IMR-90 (cell line): ENCODE measurements around the gene SOX5. TPM values are rescaled to one million over a fixed set of nuclear protein-coding genes. Genes with fewer than 3 reads are reported as not detected.

ENCODE experiments used
- ATAC-seq: fragments of 200-7000 bp; cut with Tn5 transposase; 2 replicates; pipeline ENCODE4 v1.9.1; 2020; ENCODE audit warnings: low read depth, mild to moderate bottlenecking, moderate library complexity
- BruUV-seq: library from RNA; stranded (reverse); fragments of 400-500 nt; replicated peaks from 2 replicates; lab custom pipeline; 2021; lab: Mats Ljungman, UMichigan
- CTCF ChIA-PET: fragments of 300-600 bp; formaldehyde crosslinking; extraction: SDS; loops from one replicate; lab custom pipeline; 2021; ENCODE audit warnings: antibody characterized with exemption; lab: Yijun Ruan, JAX
- POLR2A ChIA-PET: fragments of 300-600 bp; sonication (Branson Sonifier 250); formaldehyde crosslinking; loops from one replicate; lab custom pipeline; 2022; ENCODE audit warnings: antibody characterized with exemption; ENCODE audit not compliant: unreplicated experiment; lab: Charles Lee
- DNase-seq: peaks from one replicate; pipeline ENCODE4 v3.0.0; 2013
- H2AFZ ChIP-seq: replicated peaks from 2 replicates; pipeline ENCODE3; 2013; ENCODE audit warnings: low read length, mild to moderate bottlenecking; ENCODE audit not compliant: poor library complexity
- H2AK5ac ChIP-seq: 2 replicates; pipeline ENCODE4 v1.6.1; 2013; ENCODE audit warnings: low read depth, low read length, inconsistent platforms
- H2AK9ac ChIP-seq: replicated peaks from 2 replicates; pipeline ENCODE3; 2013; ENCODE audit warnings: mild to moderate bottlenecking, low read depth, low read length, moderate library complexity; ENCODE audit not compliant: poor library complexity
- H2BK120ac ChIP-seq: 2 replicates; pipeline ENCODE4 v1.6.1; 2013; ENCODE audit warnings: low read depth, low read length, inconsistent platforms
- H2BK15ac ChIP-seq: 3 replicates; pipeline ENCODE4 v1.6.1; 2013; ENCODE audit warnings: low read depth, low read length, inconsistent platforms
- H2BK20ac ChIP-seq: 2 replicates; pipeline ENCODE4 v1.6.1; 2013; ENCODE audit warnings: low read depth, mild to moderate bottlenecking, inconsistent platforms, low read length, moderate library complexity
- H2BK5ac ChIP-seq: 2 replicates; pipeline ENCODE4 v1.6.1; 2013; ENCODE audit warnings: mild to moderate bottlenecking, low read depth, low read length, inconsistent platforms; ENCODE audit not compliant: poor library complexity, severe bottlenecking
- H3K14ac ChIP-seq: replicated peaks from 2 replicates; pipeline ENCODE4 v1.6.1; 2013; ENCODE audit warnings: low read depth, low read length, inconsistent platforms
- H3K18ac ChIP-seq: 2 replicates; pipeline ENCODE4 v1.6.1; 2013; ENCODE audit warnings: low read depth, low read length, control low read depth
- H3K23ac ChIP-seq: 2 replicates; pipeline ENCODE4 v1.6.1; 2013; ENCODE audit warnings: low read depth, low read length, inconsistent platforms
- H3K27ac ChIP-seq: 2 replicates; pipeline ENCODE4 v1.5.1; 2013; ENCODE audit warnings: mild to moderate bottlenecking, control low read depth, low read length; ENCODE audit not compliant: insufficient read depth
- H3K27me3 ChIP-seq: 2 replicates; pipeline ENCODE4 v1.6.1; 2013; ENCODE audit warnings: low read length; ENCODE audit not compliant: control insufficient read depth, insufficient read depth
- H3K36me3 ChIP-seq: 2 replicates; pipeline ENCODE4 v1.6.1; 2013; ENCODE audit warnings: low read length, mixed read lengths; ENCODE audit not compliant: control insufficient read depth, insufficient read depth
- H3K4ac ChIP-seq: 2 replicates; pipeline ENCODE4 v1.6.1; 2013; ENCODE audit warnings: low read depth, low read length, inconsistent platforms
- H3K4me1 ChIP-seq: 2 replicates; pipeline ENCODE4 v1.6.1; 2013; ENCODE audit warnings: low read length, mixed read lengths; ENCODE audit not compliant: control insufficient read depth, insufficient read depth
- H3K4me2 ChIP-seq: 2 replicates; pipeline ENCODE4 v1.6.1; 2013; ENCODE audit warnings: low read depth, mild to moderate bottlenecking, control low read depth, low read length, moderate library complexity
- H3K4me3 ChIP-seq: 2 replicates; pipeline ENCODE4 v1.5.1; 2013; ENCODE audit warnings: low read depth, mild to moderate bottlenecking, control low read depth, low read length, moderate library complexity; ENCODE audit not compliant: insufficient read depth
- H3K56ac ChIP-seq: 2 replicates; pipeline ENCODE4 v1.6.1; 2013; ENCODE audit warnings: low read length, inconsistent platforms; ENCODE audit not compliant: insufficient read depth; ENCODE audit errors: extremely low read depth
- H3K79me1 ChIP-seq, 2 experiments: 2 replicates each; pipeline ENCODE4 v1.6.1; 2013; ENCODE audit warnings: low read length in 2 of 2, inconsistent platforms in 1 of 2, low read depth in 1 of 2
- H3K9ac ChIP-seq: 2 replicates; pipeline ENCODE4 v1.6.1; 2013; ENCODE audit warnings: low read depth, low read length, control low read depth
- H3K9me1 ChIP-seq: 2 replicates; pipeline ENCODE4 v1.6.1; 2013; ENCODE audit warnings: low read length, inconsistent platforms; ENCODE audit not compliant: insufficient read depth
- H3K9me3 ChIP-seq: 2 replicates; pipeline ENCODE4 v1.6.1; 2013; ENCODE audit warnings: low read length; ENCODE audit not compliant: control insufficient read depth, insufficient read depth
- H4K20me1 ChIP-seq: 2 replicates; pipeline ENCODE4 v1.6.1; 2013; ENCODE audit warnings: low read length, inconsistent platforms; ENCODE audit not compliant: insufficient read depth
- H4K5ac ChIP-seq: 2 replicates; pipeline ENCODE4 v1.6.1; 2013; ENCODE audit warnings: mild to moderate bottlenecking, low read depth, low read length, control low read depth
- H4K8ac ChIP-seq, 2 experiments: 2 replicates each; pipeline ENCODE4 v1.6.1; 2013; ENCODE audit warnings: low read depth in 2 of 2, low read length in 2 of 2, control low read depth in 1 of 2, inconsistent platforms in 1 of 2
- H4K91ac ChIP-seq: 2 replicates; pipeline ENCODE4 v1.6.1; 2013; ENCODE audit warnings: low read depth, low read length, inconsistent platforms; ENCODE audit not compliant: insufficient read depth
- CEBPB ChIP-seq: IDR thresholded peaks from 2 replicates; pipeline ENCODE4 v1.6.1; 2012; ENCODE audit warnings: low read depth, low read length, improper control_type of control experiment
- WGBS, 2 experiments: methylation state at CpG; one replicate each; pipeline versions ENCODE4 v1.1.5 to v1.1.7; 2013; ENCODE audit warnings: missing lambda C conversion rate in 2 of 2; ENCODE audit not compliant: insufficient read length in 1 of 2; ENCODE audit errors: extremely low coverage in 2 of 2; 5-methylcytosine and 5-hydroxymethylcytosine counted together
- dilution Hi-C: fragments of 300-500 bp; cut with HindIII; formaldehyde crosslinking; loops from one replicate; pipeline ENCODE4 v1.14.3; 2018; ENCODE audit warnings: low sequenced_read_pairs; ENCODE audit not compliant: unreplicated experiment
- in situ Hi-C: fragments of 300-500 bp; cut with MboI; formaldehyde crosslinking; loops from 3 replicates; pipeline ENCODE4 v1.14.3; 2019; ENCODE audit warnings: low sequenced_read_pairs, inconsistent platforms, mixed read lengths
- intact Hi-C: fragments of 100-400 bp; cut with micrococcal nuclease; formaldehyde crosslinking; loops from 2 replicates; pipeline ENCODE4 v1.10.0; 2022
- polyA plus RNA-seq, 3 experiments: library from polyadenylated mRNA; depleted of rRNA; stranded (reverse); fragments of >200 nt; gene quantifications; 2 replicates each; pipeline ENCODE4 v1.2.3, GENCODE V29; 2012; ENCODE audit warnings: low replicate concordance in 1 of 3
- total RNA-seq: library from RNA; depleted of rRNA; stranded (reverse); fragments of >200 nt; gene quantifications from 2 replicates; pipeline ENCODE4 v1.2.3, GENCODE V29; 2012
- TF ChIP-seq, protein P1 (sequence below): conservative IDR thresholded peaks from 2 replicates; pipeline ENCODE4 v1.5.1; 2012; ENCODE audit warnings: mild to moderate bottlenecking, low read depth, low read length, improper control_type of control experiment

SOX5 gene
- total and polyA plus RNA-seq, 2 of the 4 experiments (the other 2 are of a cell fraction) = 1.1 to 13.1 TPM

GRCh38 chr12:23980826-23981225, 31.4 kb upstream of the SOX5 start:
- Histone ChIP-seq H2BK20ac (no peak overlapping the region), H3K79me1 (no peaks in the 10 kb centered on the region), H2AFZ (no peak overlapping the region), H4K20me1 (no peaks in the 10 kb centered on the region), H3K4me2 (no peak overlapping the region), H3K23ac (no peak overlapping the region), H2AK9ac (no peak overlapping the region), H3K4me3 (no peak overlapping the region), H3K9me3 (no peaks in the 10 kb centered on the region), H3K27ac (no peak overlapping the region), H4K8ac (no peak overlapping the region), H3K4ac (no peak overlapping the region), H2BK5ac (no peak overlapping the region), H3K4me1 (no peaks in the 10 kb centered on the region), H3K18ac (no peak overlapping the region), H3K9ac (no peak overlapping the region), H3K36me3 (no peaks in the 10 kb centered on the region), H3K14ac (no peak overlapping the region), H3K27me3 (no peaks in the 10 kb centered on the region), H3K9me1 (no peaks in the 10 kb centered on the region), H2BK120ac (no peak overlapping the region), H4K5ac (no peak overlapping the region), H4K91ac (no peak overlapping the region), H2AK5ac (no peak overlapping the region), H2BK15ac (no peak overlapping the region), H3K56ac (no peak overlapping the region)
- in situ Hi-C loops (no loop called here), intact Hi-C loops (no loop called here), dilution Hi-C loops (no loop called here)
- no peak for ATAC-seq
- POLR2A ChIA-PET = no interaction called here
- WGBS, 2 experiments = 100% methylated on average over 1 of the region's 3 CpGs; no CpG with 5 or more reads in 1 of the 2 experiments
- CTCF ChIA-PET = no interaction called here
- no peak for TF ChIP-seq CEBPB
- TF ChIP-seq, protein P1, sequence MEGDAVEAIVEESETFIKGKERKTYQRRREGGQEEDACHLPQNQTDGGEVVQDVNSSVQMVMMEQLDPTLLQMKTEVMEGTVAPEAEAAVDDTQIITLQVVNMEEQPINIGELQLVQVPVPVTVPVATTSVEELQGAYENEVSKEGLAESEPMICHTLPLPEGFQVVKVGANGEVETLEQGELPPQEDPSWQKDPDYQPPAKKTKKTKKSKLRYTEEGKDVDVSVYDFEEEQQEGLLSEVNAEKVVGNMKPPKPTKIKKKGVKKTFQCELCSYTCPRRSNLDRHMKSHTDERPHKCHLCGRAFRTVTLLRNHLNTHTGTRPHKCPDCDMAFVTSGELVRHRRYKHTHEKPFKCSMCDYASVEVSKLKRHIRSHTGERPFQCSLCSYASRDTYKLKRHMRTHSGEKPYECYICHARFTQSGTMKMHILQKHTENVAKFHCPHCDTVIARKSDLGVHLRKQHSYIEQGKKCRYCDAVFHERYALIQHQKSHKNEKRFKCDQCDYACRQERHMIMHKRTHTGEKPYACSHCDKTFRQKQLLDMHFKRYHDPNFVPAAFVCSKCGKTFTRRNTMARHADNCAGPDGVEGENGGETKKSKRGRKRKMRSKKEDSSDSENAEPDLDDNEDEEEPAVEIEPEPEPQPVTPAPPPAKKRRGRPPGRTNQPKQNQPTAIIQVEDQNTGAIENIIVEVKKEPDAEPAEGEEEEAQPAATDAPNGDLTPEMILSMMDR = no peak
- DNase-seq = no peak
- BruUV-seq = no TSS peak
